ENCODE results near the gene PTS. TPM values are rescaled to one million over a fixed set of nuclear protein-coding genes. Genes with fewer than 3 reads are reported as not detected.

The PTS gene
- total RNA-seq, 2 experiments from 2014 or later = 22.6 to 37.8 TPM

GRCh38 chr11:112200252-112200651, 26.0 kb upstream of the PTS start:
- intact Hi-C loops (cut with micrococcal nuclease; ENCODE audit: unreplicated experiment) = no loop called here
- H3K36me3 ChIP-seq (ENCODE audit: insufficient read depth, low read length) = no peaks in the 10 kb centered on the region
- no peak overlapping the region for H3K4me2 ChIP-seq (ENCODE audit: low read length)
- BruUV-seq (replicated peaks) = no TSS peak
- no peaks in the 10 kb centered on the region for H3K9me2 ChIP-seq (ENCODE audit: insufficient read depth, low read length)
- ChIA-PET CTCF (ENCODE audit: unreplicated experiment) (no interaction called here), POLR2A (interaction anchor here (1.3 kb wide), 1 partner anchor 12 kb away, joined by 5 read pairs; no protein-coding TSS in a partner anchor)
- no peak overlapping the region for H2AFZ ChIP-seq (ENCODE audit: low read length)
- H3K27ac ChIP-seq (ENCODE audit: low read depth, low read length, poor library complexity, severe bottlenecking) = no peak overlapping the region
- H3K4me3 ChIP-seq (ENCODE audit: low read depth, low read length, poor library complexity, severe bottlenecking) = no peak overlapping the region
- DNase-seq (ENCODE audit: low spot score) = no peak
- no peaks in the 10 kb centered on the region for H4K20me1 ChIP-seq (ENCODE audit: insufficient read depth, low read length)
- H3K4me1 ChIP-seq (ENCODE audit: insufficient read depth, low read length, poor library complexity, severe bottlenecking) = no peaks in the 10 kb centered on the region
- TF ChIP-seq, protein P1, sequence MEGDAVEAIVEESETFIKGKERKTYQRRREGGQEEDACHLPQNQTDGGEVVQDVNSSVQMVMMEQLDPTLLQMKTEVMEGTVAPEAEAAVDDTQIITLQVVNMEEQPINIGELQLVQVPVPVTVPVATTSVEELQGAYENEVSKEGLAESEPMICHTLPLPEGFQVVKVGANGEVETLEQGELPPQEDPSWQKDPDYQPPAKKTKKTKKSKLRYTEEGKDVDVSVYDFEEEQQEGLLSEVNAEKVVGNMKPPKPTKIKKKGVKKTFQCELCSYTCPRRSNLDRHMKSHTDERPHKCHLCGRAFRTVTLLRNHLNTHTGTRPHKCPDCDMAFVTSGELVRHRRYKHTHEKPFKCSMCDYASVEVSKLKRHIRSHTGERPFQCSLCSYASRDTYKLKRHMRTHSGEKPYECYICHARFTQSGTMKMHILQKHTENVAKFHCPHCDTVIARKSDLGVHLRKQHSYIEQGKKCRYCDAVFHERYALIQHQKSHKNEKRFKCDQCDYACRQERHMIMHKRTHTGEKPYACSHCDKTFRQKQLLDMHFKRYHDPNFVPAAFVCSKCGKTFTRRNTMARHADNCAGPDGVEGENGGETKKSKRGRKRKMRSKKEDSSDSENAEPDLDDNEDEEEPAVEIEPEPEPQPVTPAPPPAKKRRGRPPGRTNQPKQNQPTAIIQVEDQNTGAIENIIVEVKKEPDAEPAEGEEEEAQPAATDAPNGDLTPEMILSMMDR (conservative IDR thresholded peaks at IDR 0.05; ENCODE audit: low read length) = no peak
- no peak for TF ChIP-seq EZH2phosphoT487 (IDR thresholded peaks at IDR 0.05; ENCODE audit: borderline replicate concordance, low read depth, low read length)
- no peaks in the 10 kb centered on the region for H3K79me2 ChIP-seq (ENCODE audit: insufficient read depth, low read depth, low read length)
- H3K9me3 ChIP-seq (ENCODE audit: low read length) = no peaks in the 10 kb centered on the region

- ChIA-PET CTCF (ENCODE audit: unreplicated experiment) (no interaction called here), POLR2A (interaction anchor here (0.7 kb wide), 1 partner anchor 37 kb away, joined by 3 read pairs; no protein-coding TSS in a partner anchor)
- no peak overlapping the region for H3K4me3 ChIP-seq (ENCODE audit: low read depth, low read length, poor library complexity, severe bottlenecking)
- no peaks in the 10 kb centered on the region for H3K36me3 ChIP-seq (ENCODE audit: insufficient read depth, low read length)
- no peaks in the 10 kb centered on the region for H3K9me2 ChIP-seq (ENCODE audit: insufficient read depth, low read length)
- intact Hi-C loops (cut with micrococcal nuclease; ENCODE audit: unreplicated experiment) = no loop called here
- H3K79me2 ChIP-seq (ENCODE audit: insufficient read depth, low read depth, low read length) = no peaks in the 10 kb centered on the region
- TF ChIP-seq, protein P1 (conservative IDR thresholded peaks at IDR 0.05; ENCODE audit: low read length) = no peak
- TF ChIP-seq EZH2phosphoT487 (IDR thresholded peaks at IDR 0.05; ENCODE audit: borderline replicate concordance, low read depth, low read length) = no peak
- no peak overlapping the region for H2AFZ ChIP-seq (ENCODE audit: low read length)
- H3K9me3 ChIP-seq (ENCODE audit: low read length) = no peaks in the 10 kb centered on the region
- H3K4me2 ChIP-seq (ENCODE audit: low read length) = no peak overlapping the region
- BruUV-seq (replicated peaks) = no TSS peak
- no peak overlapping the region for H3K27ac ChIP-seq (ENCODE audit: low read depth, low read length, poor library complexity, severe bottlenecking)
- H3K4me1 ChIP-seq (ENCODE audit: insufficient read depth, low read length, poor library complexity, severe bottlenecking) = no peaks in the 10 kb centered on the region
- DNase-seq (ENCODE audit: low spot score) = no peak
- H4K20me1 ChIP-seq (ENCODE audit: insufficient read depth, low read length) = no peaks in the 10 kb centered on the region
Measured at GRCh38 chr11:112206071-112206470, 20.2 kb upstream of the PTS start.

DNA sequence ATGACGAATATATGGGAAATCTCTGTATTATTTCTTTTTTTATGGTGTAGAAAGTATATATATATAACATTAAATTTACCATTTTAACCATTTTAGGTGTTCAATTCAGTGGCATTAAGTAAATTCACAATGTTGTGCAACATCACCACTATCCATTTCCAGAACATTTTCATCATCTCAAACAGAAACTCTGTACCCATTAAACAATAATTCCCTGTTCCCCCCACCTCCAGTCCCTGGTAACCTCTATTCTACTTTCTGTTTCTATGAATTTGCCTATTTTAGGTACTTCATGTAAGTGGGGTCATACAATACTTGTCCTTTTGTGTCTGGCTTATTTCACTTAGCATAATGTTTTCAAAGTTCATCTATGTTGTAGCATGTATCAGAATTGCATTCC, 15.3 kb upstream of the PTS start:
- intact Hi-C loops (cut with micrococcal nuclease; ENCODE audit: unreplicated experiment) = loop anchor here (10.0 kb wide), 1 partner anchor 374 kb away; no protein-coding TSS in a partner anchor

More for the DNA sequence above, 15.3 kb upstream of the PTS start:
- CTCF ChIA-PET (ENCODE audit: unreplicated experiment) = no interaction called here
- POLR2A ChIA-PET = no interaction called here
- no peak overlapping the region for H3K27ac ChIP-seq (ENCODE audit: low read depth, low read length, poor library complexity, severe bottlenecking)
- H3K4me3 ChIP-seq (ENCODE audit: low read depth, low read length, poor library complexity, severe bottlenecking) = no peak overlapping the region
- no peaks in the 10 kb centered on the region for H3K36me3 ChIP-seq (ENCODE audit: insufficient read depth, low read length)
- H3K9me2 ChIP-seq (ENCODE audit: insufficient read depth, low read length) = no peaks in the 10 kb centered on the region
- H3K79me2 ChIP-seq (ENCODE audit: insufficient read depth, low read depth, low read length) = no peaks in the 10 kb centered on the region
- H3K9me3 ChIP-seq (ENCODE audit: low read length) = no peaks in the 10 kb centered on the region
- BruUV-seq (replicated peaks) = no TSS peak
- no peak overlapping the region for H2AFZ ChIP-seq (ENCODE audit: low read length)
- H3K4me2 ChIP-seq (ENCODE audit: low read length) = no peak overlapping the region
- no peaks in the 10 kb centered on the region for H4K20me1 ChIP-seq (ENCODE audit: insufficient read depth, low read length)
- no peaks in the 10 kb centered on the region for H3K4me1 ChIP-seq (ENCODE audit: insufficient read depth, low read length, poor library complexity, severe bottlenecking)
- no peak for DNase-seq (ENCODE audit: low spot score)
- TF ChIP-seq, protein P1 (conservative IDR thresholded peaks at IDR 0.05; ENCODE audit: low read length) = no peak
- TF ChIP-seq EZH2phosphoT487 (IDR thresholded peaks at IDR 0.05; ENCODE audit: borderline replicate concordance, low read depth, low read length) = no peak

All from OCI-LY7 (cell line).